Muscle of arm (tissue), 12 donors: ENCODE measurements around the gene LPP. TPM values are rescaled to one million over a fixed set of nuclear protein-coding genes. Genes with fewer than 3 reads are reported as not detected.

Experiments used
- DNase-seq: peaks from one replicate; pipeline ENCODE4 v3.0.0-alpha.2; 2013
- polyA plus RNA-seq, 12 donors: library from polyadenylated mRNA; unstranded; fragments of 120-200 nt; gene quantifications; one replicate each; pipeline ENCODE4 v1.2.1, GENCODE V29; 2013; ENCODE audit not compliant: insufficient read length in 12 of 12

The LPP gene
- polyA plus RNA-seq, 12 donors, result 13.8 to 39.6 (median 16.4) TPM; not detected in 1

GRCh38 chr3:188326111-188326510, 172.2 kb downstream of the LPP start:
- no peak for DNase-seq

- DNase-seq, result no peak
Measured at GRCh38 chr3:188326968-188327367, 173.0 kb downstream of the LPP start.

- no peak for DNase-seq
Measured at GRCh38 chr3:188327433-188327832, 173.5 kb downstream of the LPP start.

GRCh38 chr3:188330138-188330537, 176.2 kb downstream of the LPP start:
- DNase-seq, result no peak

- peak; percentile 26 for DNase-seq
Measured at GRCh38 chr3:188331166-188331565, 177.2 kb downstream of the LPP start.

GRCh38 chr3:188332085-188332484, 178.1 kb downstream of the LPP start:
- no peak for DNase-seq

- no peak for DNase-seq
Measured at GRCh38 chr3:188335656-188336055, 181.7 kb downstream of the LPP start.

- DNase-seq, result no peak
Measured at GRCh38 chr3:188336178-188336577, 182.2 kb downstream of the LPP start.

- DNase-seq, result no peak
Measured at GRCh38 chr3:188337232-188337631, 183.3 kb downstream of the LPP start.

GRCh38 chr3:188338086-188338485, 184.1 kb downstream of the LPP start:
- DNase-seq, result no peak

- DNase-seq, result no peak
Measured at GRCh38 chr3:188339410-188340295, 185.7 kb downstream of the LPP start.

- no peak for DNase-seq
Measured at GRCh38 chr3:188341501-188341900, 187.5 kb downstream of the LPP start.

- DNase-seq, result no peak
Measured at GRCh38 chr3:188342991-188343732, 189.2 kb downstream of the LPP start.

- DNase-seq, result no peak
Measured at GRCh38 chr3:188343894-188344293, 189.9 kb downstream of the LPP start.

- no peak for DNase-seq
Measured at GRCh38 chr3:188345223-188345622, 191.3 kb downstream of the LPP start.

- peak; percentile 41 for DNase-seq
Measured at GRCh38 chr3:188348435-188349244, 194.7 kb downstream of the LPP start.

GRCh38 chr3:188349351-188349901, 195.5 kb downstream of the LPP start:
- no peak for DNase-seq

- DNase-seq, result no peak
Measured at GRCh38 chr3:188349933-188350332, 196.0 kb downstream of the LPP start.

- no peak for DNase-seq
Measured at GRCh38 chr3:188350961-188351360, 197.0 kb downstream of the LPP start.

- no peak for DNase-seq
Measured at GRCh38 chr3:188351648-188352047, 197.7 kb downstream of the LPP start.

- no peak for DNase-seq
Measured at GRCh38 chr3:188352196-188352927, 198.4 kb downstream of the LPP start.
